SK-N-SH (cell line): ENCODE measurements around the gene TSFM. TPM values are rescaled to one million over a fixed set of nuclear protein-coding genes. Genes with fewer than 3 reads are reported as not detected.

Experiments used
- CHD2 ChIP-seq: fragments of 150-350 bp; IDR thresholded peaks from 2 replicates; pipeline ENCODE4 v1.6.1; 2018; ENCODE audit warnings: low read length; ENCODE audit not compliant: partially characterized antibody
- ELF1 ChIP-seq: IDR thresholded peaks from 2 replicates; pipeline ENCODE4 v1.4.0; 2012
- EP300 ChIP-seq, 2 experiments: IDR thresholded peaks; 2 replicates each; pipeline versions ENCODE4 v1.4.0 to v1.6.1; 2012; ENCODE audit warnings: borderline replicate concordance in 1 of 2, low read depth in 1 of 2, low read length in 1 of 2
- EZH2phosphoT487 ChIP-seq: fragments of 200-600 bp; sonication (generic); IDR thresholded peaks from 2 replicates; pipeline ENCODE4 v1.6.1; 2017; ENCODE audit warnings: low read depth, mixed run types, mild to moderate bottlenecking, antibody characterized with exemption, moderate library complexity, borderline replicate concordance
- FOXJ3 ChIP-seq: sonication (generic); formaldehyde crosslinking; IDR thresholded peaks from 2 replicates; pipeline ENCODE4 v1.5.1; 2020; ENCODE audit warnings: mild to moderate bottlenecking, missing genetic modification reagents
- FOXM1 ChIP-seq: IDR thresholded peaks from 2 replicates; pipeline ENCODE4 v1.4.0; 2012; ENCODE audit warnings: low read depth, mild to moderate bottlenecking
- GABPA ChIP-seq: IDR thresholded peaks from 2 replicates; pipeline ENCODE4 v1.4.0; 2012; ENCODE audit warnings: low read depth, mild to moderate bottlenecking
- IRF3 ChIP-seq: fragments of 150-350 bp; IDR thresholded peaks from 2 replicates; pipeline ENCODE4 v1.6.1; 2016; ENCODE audit warnings: mild to moderate bottlenecking, low read depth, low read length
- MAX ChIP-seq: IDR thresholded peaks from 2 replicates; pipeline ENCODE4 v1.4.0; 2012; ENCODE audit warnings: low read depth
- MEF2A ChIP-seq: IDR thresholded peaks from 2 replicates; pipeline ENCODE4 v1.4.0; 2012; ENCODE audit warnings: low read depth, borderline replicate concordance
- PBX3 ChIP-seq: IDR thresholded peaks from 2 replicates; pipeline ENCODE4; 2012
- RFX5 ChIP-seq: IDR thresholded peaks from 2 replicates; pipeline ENCODE4 v1.6.1; 2012; ENCODE audit warnings: mild to moderate bottlenecking, improper control_type of control experiment, low read length
- RXRA ChIP-seq: IDR thresholded peaks from 2 replicates; pipeline ENCODE4 v1.4.0; 2012; ENCODE audit warnings: low read depth, mild to moderate bottlenecking, borderline replicate concordance
- SIN3A ChIP-seq: IDR thresholded peaks from 2 replicates; pipeline ENCODE4 v1.6.1; 2012; ENCODE audit warnings: low read depth, mild to moderate bottlenecking, low read length, moderate library complexity, borderline replicate concordance
- SMC3 ChIP-seq: IDR thresholded peaks from 2 replicates; pipeline ENCODE4 v1.6.1; 2012; ENCODE audit warnings: low read depth, low read length, improper control_type of control experiment
- USF1 ChIP-seq: IDR thresholded peaks from 2 replicates; pipeline ENCODE4 v1.4.0; 2012; ENCODE audit warnings: low read depth, borderline replicate concordance
- USF2 ChIP-seq: fragments of 150-350 bp; IDR thresholded peaks from 2 replicates; pipeline ENCODE4 v1.6.1; 2017; ENCODE audit warnings: antibody characterized with exemption, low read length, low read depth, borderline replicate concordance
- YY1 ChIP-seq: IDR thresholded peaks from 2 replicates; pipeline ENCODE4 v1.4.0; 2012; ENCODE audit warnings: low read depth, mild to moderate bottlenecking
- ZBTB33 ChIP-seq: IDR thresholded peaks from 2 replicates; pipeline ENCODE4 v1.4.0; 2012; ENCODE audit warnings: low read depth, borderline replicate concordance
- polyA plus RNA-seq, 3 experiments: library from polyadenylated mRNA; depleted of rRNA; stranded (reverse); fragments of >200 nt; gene quantifications; 2 replicates each; pipeline ENCODE4 v1.2.3, GENCODE V29; 2012

The TSFM gene
- polyA plus RNA-seq, 1 of the 3 experiments (the other 2 are of a cell fraction): 28.7 TPM

- TF ChIP-seq RXRA (no peak), MEF2A (no peak), ZBTB33 (no peak), EP300 (IDR thresholded peaks at IDR 0.05; ENCODE audit: borderline replicate concordance in 1 of 2, low read depth in 1 of 2, low read length in 1 of 2) (no peak), IRF3 (peak; percentile 69), ELF1 (peak; percentile 81), SIN3A (peak; percentile 32; the same call in 1 of the 2 replicates), USF1 (no peak), CHD2 (no peak), EZH2phosphoT487 (no peak), FOXJ3 (CRISPR knock-in tag) (no peak), YY1 (no peak), MAX (peak; percentile 29), GABPA (peak; percentile 89), PBX3 (peak; percentile 98), SMC3 (no peak), USF2 (no peak), FOXM1 (no peak; the same call in 1 of the 2 replicates), RFX5 (peak; percentile 94)
Observed at GRCh38 chr12:57744777-57745484, 37.7 kb upstream of the TSFM start, which contains the start of gene TSPAN31 (continued).
